Epithelial cell of proximal tubule (primary cell): ENCODE measurements around the gene UBE2D2. TPM values are rescaled to one million over a fixed set of nuclear protein-coding genes. Genes with fewer than 3 reads are reported as not detected.

Experiments
- DNase-seq: peaks from one replicate; pipeline ENCODE4 v3.0.0-alpha.2; 2011; ENCODE audit warnings: low read depth
- H3K4me3 ChIP-seq: 2 replicates; pipeline ENCODE4 v1.5.1; 2011; ENCODE audit warnings: low read depth, mild to moderate bottlenecking, low read length
- CTCF ChIP-seq: conservative IDR thresholded peaks from 2 replicates; pipeline ENCODE4 v1.5.1; 2012; ENCODE audit warnings: low read depth, mild to moderate bottlenecking, low read length
- total RNA-seq: library from RNA; depleted of rRNA; stranded (reverse); fragments of >200 nt; gene quantifications from 2 replicates; pipeline ENCODE4 v1.2.3, GENCODE V29; 2015

The UBE2D2 gene
- total RNA-seq, 1 donor from 2014 or later: 205 TPM

GRCh38 chr5:139658928-139659667, 98.0 kb downstream of the UBE2D2 start:
- DNase-seq: no peak
- TF ChIP-seq CTCF: no peak
- H3K4me3 ChIP-seq: peak overlapping the region; percentile 54

- no peak for DNase-seq
- H3K4me3 ChIP-seq: peak overlapping the region; percentile 54
- TF ChIP-seq CTCF: no peak
Observed at GRCh38 chr5:139659695-139660101, 98.6 kb downstream of the UBE2D2 start.

- no peak for DNase-seq
- peak overlapping the region; percentile 54 for H3K4me3 ChIP-seq
- no peak for TF ChIP-seq CTCF
Observed at GRCh38 chr5:139660105-139660922, 99.2 kb downstream of the UBE2D2 start.

GRCh38 chr5:139660923-139661814, 100.0 kb downstream of the UBE2D2 start:
- no peak for DNase-seq
- H3K4me3 ChIP-seq: peak overlapping the region; percentile 34
- TF ChIP-seq CTCF: no peak

- no peak overlapping the region for H3K4me3 ChIP-seq
- DNase-seq: no peak
- no peak for TF ChIP-seq CTCF
Observed at GRCh38 chr5:139662617-139663016, 101.5 kb downstream of the UBE2D2 start.

GRCh38 chr5:139663207-139664085, 102.3 kb downstream of the UBE2D2 start:
- H3K4me3 ChIP-seq: no peak overlapping the region
- no peak for TF ChIP-seq CTCF
- DNase-seq: no peak
